SIG-M5 (cell line): Measurements from ENCODE around the gene UBL4A.

Experiments used
- DNase-seq: peaks from one replicate; lab custom pipeline; 2025; lab: John Stamatoyannopoulos, UW

Gene UBL4A

GRCh38 chrX:154462396-154462795, 24.0 kb downstream of the UBL4A start:
- no peak for DNase-seq

- no peak for DNase-seq
Measured at GRCh38 chrX:154460326-154460725, 26.1 kb downstream of the UBL4A start.

GRCh38 chrX:154459832-154460231, 26.6 kb downstream of the UBL4A start:
- no peak for DNase-seq

- DNase-seq: no peak
Measured at GRCh38 chrX:154458954-154459778, 27.2 kb downstream of the UBL4A start.

- DNase-seq: no peak
Measured at GRCh38 chrX:154458116-154458953, 28.1 kb downstream of the UBL4A start, which contains the start of gene PLXNA3. Gene PLXNA3 (plus strand): TSS chrX:154458281. CDS start chrX:154460184, 1,903 bp downstream.

- no peak for DNase-seq
Measured at GRCh38 chrX:154457491-154458115, 28.8 kb downstream of the UBL4A start.

GRCh38 chrX:154452823-154453222, 33.6 kb downstream of the UBL4A start:
- no peak for DNase-seq

- DNase-seq: no peak
Measured at GRCh38 chrX:154450312-154450711, 36.1 kb downstream of the UBL4A start.

GRCh38 chrX:154449618-154450017, 36.8 kb downstream of the UBL4A start:
- no peak for DNase-seq

- DNase-seq: no peak
Measured at GRCh38 chrX:154448484-154448883, 37.9 kb downstream of the UBL4A start.

GRCh38 chrX:154446430-154446829, 40.0 kb downstream of the UBL4A start:
- no peak for DNase-seq

- DNase-seq: no peak
Measured at GRCh38 chrX:154445776-154446175, 40.6 kb downstream of the UBL4A start.

GRCh38 chrX:154444755-154445246, 41.6 kb downstream of the UBL4A start:
- DNase-seq: no peak

GRCh38 chrX:154443992-154444754, 42.2 kb downstream of the UBL4A start, which contains the start of gene FAM50A:
Gene FAM50A (plus strand): TSS chrX:154444141. CDS start chrX:154444236, 95 bp downstream.
- DNase-seq: no peak

GRCh38 chrX:154443479-154443910, 42.9 kb downstream of the UBL4A start:
- no peak for DNase-seq

GRCh38 chrX:154441984-154442707, 44.3 kb downstream of the UBL4A start:
- no peak for DNase-seq

- no peak for DNase-seq
Measured at GRCh38 chrX:154441564-154441963, 44.9 kb downstream of the UBL4A start.

GRCh38 chrX:154440623-154441357, 45.6 kb downstream of the UBL4A start:
- no peak for DNase-seq

- no peak for DNase-seq
Measured at GRCh38 chrX:154439841-154440240, 46.6 kb downstream of the UBL4A start.
